H1 (cell line): ENCODE measurements around the gene DHRS13. TPM values are rescaled to one million over a fixed set of nuclear protein-coding genes. Genes with fewer than 3 reads are reported as not detected.

Experiments
- BCL11A ChIP-seq, 2 experiments: IDR thresholded peaks; one replicate each; pipeline ENCODE4 v1.6.1; 2011; ENCODE audit warnings: low read depth in 2 of 2, low read length in 2 of 2, mild to moderate bottlenecking in 2 of 2
- polyA plus RNA-seq, 7 experiments: library from polyadenylated mRNA; depleted of rRNA in 3 of 7; stranded (reverse) in 5 of 7; unstranded in 2 of 7; fragments of >200 nt in 5 of 7; fragments of 200-250 nt in 2 of 7; gene quantifications; 1 replicate in 5 of 7; 2 replicates in 1 of 7; 4 replicates in 1 of 7; pipeline versions ENCODE4 v1.2.1 to v1.2.3, GENCODE V29; 2011 to 2013; ENCODE audit warnings: missing spikeins in 2 of 7, mixed read lengths in 2 of 7
- total RNA-seq: library from RNA; stranded (reverse); fragmentation: NEBNext Ultra II Directional; extraction: Animal tissue kit (Norgen Biotek cat#: 25700); gene quantifications from 2 replicates; pipeline ENCODE4 v1.2.1, GENCODE V29; 2021

DHRS13 gene
- total and polyA plus RNA-seq, 2 of the 8 experiments (the other 6 are each of a cell fraction or from before 2014, with no cell fraction given), result 23.7 to 30.0 TPM

- no peak for TF ChIP-seq BCL11A (IDR thresholded peaks at IDR 0.05; ENCODE audit: low read depth in 2 of 2, low read length in 2 of 2)
These were observed 3.6 kb downstream of the DHRS13 start (continued) for GRCh38 chr17:28899212-28899815.
